HG03432 (cell line): ENCODE data around the gene MAML1.

Source experiments
- ATAC-seq: cut with Tn5 transposase; IDR thresholded peaks from one replicate; pipeline ENCODE4 v1.9.1; 2021; ENCODE audit warnings: mild to moderate bottlenecking, moderate library complexity; ENCODE audit not compliant: unreplicated experiment

The MAML1 gene

DNA sequence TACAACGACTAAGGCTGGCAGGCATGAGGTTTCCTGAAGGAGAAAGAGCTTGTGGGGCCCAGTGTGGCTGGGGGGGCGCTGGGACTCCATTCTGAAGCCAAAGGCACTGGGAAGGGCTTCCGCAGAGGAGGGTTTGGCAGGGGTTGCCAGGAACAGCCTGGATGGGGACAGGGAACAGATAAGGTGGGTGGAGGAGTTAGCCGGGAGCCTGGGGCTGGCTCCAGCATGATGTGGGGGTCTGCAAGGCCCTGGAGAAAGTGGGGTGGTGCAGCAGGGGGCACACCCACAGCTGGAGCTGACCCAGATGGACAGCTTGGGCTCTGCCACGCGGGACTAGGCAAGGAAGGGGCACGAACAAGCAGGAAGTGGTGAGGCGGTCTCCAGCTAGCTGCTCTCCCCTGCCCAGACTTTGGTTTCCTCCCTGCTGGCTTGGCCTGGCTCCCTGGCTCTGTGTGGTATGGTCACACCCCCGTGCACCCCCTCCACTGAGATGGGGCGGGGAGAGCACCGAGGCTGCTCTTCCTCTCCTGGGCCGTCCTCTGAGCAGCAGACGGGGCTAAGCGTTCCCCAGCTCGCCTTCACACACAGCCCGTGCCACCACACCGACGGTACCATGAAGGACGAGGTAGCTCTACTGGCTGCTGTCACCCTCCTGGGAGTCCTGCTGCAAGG, 61.0 kb downstream of the MAML1 start, which contains the start of gene LTC4S:
TSS of gene LTC4S (plus strand) at position 519 of the 672 bp plus-strand sequence. CDS start at position 614, 95 bp downstream.
- ATAC-seq = no peak

DNA sequence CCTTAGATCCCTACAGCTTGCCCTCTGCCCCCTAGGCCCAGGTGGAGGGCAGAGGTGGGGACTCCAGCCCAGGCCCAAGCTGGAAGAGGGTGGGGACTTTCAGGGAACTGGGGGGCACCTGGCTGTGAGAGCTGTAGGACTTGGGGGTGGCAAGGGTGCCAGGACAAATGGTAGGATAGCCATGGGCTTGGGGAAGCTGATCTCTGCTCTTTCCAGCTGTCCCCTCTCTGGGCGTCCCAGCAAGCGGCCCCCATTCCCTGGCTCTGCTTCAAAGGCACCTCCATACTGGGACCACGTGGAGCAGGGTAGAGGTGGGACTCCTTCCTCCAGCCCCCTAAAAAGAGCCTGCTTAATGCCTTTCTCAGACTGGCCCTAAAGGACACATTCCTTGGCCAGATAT, 61.5 kb downstream of the MAML1 start:
- no peak for ATAC-seq

DNA sequence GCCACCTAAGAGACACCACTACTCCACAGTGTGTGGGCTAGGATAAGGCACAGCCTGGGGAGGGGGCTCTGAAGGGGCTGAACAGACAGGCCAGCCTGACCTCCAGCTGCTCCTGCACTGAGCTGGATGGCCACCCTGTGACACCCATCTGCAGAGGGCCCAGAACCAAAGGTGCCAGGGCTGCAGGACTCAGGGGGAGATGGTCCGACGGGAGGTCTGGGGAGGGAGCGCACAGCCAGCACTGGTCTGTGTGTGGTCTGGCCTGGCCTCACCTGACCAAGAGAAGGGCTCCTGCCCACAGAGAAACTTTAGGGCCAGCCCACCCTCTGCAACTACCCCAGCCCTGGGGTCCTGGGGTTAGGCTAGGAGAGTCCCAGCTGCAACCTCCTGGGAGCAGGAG, 62.0 kb downstream of the MAML1 start:
- no peak for ATAC-seq

DNA sequence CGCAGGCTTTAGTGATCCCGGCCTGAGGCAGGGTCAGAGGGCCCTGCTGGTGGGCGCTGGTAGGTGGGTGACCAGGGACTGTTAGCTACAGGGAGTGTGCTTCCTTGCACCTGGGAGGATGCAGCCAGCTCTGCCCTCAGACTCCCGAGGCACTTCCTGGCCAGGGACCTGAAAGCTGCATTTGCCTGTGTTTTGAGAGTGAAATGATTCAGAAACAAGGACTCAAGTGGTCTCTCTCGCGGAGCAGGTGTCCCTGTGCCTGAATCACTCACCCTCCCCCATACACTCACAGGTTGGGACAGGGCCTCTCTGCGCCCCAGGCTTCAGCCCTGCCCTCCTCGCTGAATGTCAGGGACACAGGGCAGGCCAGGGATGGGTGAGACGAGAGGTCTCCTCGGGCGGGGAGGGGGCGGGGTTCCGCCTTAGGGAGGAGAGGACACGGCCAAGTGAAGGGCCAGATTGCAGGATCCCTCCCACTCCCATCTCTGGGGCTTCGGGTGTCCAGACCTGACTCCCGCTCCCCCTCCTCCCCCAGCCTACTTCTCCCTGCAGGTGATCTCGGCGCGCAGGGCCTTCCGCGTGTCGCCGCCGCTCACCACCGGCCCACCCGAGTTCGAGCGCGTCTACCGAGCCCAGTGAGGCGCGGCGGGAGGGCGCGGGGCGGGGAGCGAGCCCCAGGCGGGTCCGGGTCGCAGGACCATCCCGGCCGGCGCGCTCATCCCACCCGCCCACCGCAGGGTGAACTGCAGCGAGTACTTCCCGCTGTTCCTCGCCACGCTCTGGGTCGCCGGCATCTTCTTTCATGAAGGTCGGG, 62.6 kb downstream of the MAML1 start:
- ATAC-seq = no peak

DNA sequence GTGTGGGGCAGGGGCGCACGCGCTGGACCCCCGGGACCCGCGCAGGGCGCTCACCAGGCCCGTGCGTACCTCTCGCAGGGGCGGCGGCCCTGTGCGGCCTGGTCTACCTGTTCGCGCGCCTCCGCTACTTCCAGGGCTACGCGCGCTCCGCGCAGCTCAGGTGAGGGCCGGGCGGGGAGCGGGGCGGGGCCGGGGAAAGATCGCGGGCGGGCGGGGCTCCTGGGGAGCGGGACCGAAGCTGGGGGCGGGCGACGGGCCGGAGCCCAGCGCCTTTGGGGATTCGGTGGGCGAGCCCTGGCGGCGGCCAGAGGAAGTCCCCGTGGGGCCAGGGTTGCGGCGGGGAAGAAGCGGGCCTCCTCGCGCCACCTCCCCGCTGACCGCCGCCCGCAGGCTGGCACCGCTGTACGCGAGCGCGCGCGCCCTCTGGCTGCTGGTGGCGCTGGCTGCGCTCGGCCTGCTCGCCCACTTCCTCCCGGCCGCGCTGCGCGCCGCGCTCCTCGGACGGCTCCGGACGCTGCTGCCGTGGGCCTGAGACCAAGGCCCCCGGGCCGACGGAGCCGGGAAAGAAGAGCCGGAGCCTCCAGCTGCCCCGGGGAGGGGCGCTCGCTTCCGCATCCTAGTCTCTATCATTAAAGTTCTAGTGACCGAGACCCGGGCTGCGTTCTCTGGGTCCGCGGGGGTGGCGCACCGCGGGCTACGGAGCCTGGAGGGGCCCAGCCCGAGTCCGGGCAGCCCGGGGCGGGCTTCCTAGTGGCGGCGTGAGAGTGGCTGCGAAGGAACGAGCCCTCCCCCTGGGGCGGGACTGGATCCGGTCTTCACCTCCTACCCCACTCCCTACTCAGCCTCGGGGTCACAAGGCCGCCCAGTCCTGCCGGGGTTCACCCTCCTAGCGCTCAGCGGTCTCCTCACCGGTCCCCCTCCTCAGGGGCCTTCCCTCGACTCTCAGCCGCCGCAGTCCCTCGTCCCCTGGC, 63.5 kb downstream of the MAML1 start:
- ATAC-seq = peak; percentile 80

DNA sequence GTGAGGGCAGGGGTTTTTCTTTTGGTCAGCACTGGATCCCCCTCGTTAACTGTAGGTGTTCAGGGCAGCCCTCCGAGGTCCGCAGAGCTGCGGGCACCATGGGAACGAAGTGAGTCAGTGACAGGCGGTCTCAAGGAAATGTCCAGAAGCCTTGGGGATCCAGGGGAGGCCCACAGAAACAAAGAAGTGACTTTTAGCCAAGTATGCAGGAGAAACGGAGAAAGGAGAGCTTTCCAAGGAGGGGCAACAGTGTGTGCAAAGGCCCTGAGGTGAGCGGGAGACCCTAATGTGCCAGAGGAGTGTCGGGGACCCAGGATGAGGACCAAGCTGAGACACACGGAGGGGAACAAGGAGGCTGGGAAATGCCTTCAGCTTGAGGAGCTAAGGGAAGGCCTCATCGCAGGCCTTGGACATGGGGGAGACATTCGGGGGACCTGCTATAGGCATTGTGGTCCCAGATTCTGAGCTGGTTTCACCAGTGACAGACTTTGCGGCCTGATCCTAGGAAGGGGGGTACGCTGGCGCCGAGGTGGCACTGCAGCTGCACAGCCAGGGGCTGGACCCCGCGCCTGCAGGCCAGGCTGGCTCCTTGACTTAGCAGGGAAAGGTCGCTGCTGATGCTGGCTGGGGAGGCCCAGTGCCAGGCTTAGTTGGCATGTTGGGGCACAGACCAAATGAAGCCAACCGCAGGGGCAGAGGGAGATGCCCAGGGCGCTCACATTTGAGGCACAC, 64.4 kb downstream of the MAML1 start:
- no peak for ATAC-seq

DNA sequence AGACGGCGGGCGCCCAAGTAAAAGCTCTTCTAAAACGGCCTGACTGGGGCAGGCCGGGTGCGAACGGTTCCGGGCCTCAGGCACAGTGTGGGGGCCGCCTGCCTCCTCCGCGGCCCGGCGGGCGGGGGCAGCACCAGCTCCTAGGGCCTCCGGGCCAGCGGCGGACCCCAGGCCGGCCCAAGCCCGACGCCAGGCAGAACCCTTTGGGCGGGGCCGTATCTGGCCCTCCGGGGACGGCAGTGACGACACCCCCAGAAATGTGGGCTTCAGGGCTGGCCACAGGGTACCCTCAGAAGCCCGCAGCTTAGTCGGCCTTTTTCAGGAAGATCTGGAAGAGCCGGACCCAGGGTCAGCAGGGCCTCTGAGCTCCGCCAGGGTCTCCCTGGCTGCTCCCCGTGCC, 65.1 kb downstream of the MAML1 start:
- no peak for ATAC-seq

DNA sequence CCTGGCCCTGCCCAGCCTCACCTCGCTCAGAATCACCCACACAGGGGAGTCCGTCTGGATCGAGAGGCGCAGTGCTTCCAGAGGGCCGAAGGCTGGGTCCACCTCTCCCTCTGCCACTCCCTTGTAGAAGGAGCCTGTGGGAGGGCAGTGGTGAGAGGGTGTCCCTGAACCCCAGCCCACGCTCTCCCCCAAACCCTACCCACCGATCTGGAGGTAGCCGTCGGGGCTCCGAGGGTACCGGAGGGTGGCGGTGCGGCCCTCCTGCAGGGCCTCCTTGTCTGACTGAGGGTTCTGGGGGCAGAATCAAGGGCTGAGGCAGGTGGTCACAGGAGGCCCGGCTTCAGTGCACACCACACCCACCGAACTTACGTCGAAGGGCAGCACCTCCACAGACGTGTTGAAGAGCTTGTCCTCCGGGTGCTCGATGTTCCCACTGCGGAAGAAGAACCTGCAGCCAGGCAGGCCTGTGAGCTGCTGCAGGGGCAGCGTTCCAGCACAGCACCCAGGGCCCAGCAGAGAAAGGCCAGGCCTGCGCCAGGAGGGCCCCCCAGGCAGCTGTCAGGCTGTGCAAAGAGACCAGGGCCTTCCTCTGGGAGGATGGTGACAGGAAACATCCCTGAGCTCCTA, 65.6 kb downstream of the MAML1 start:
- ATAC-seq = no peak

DNA sequence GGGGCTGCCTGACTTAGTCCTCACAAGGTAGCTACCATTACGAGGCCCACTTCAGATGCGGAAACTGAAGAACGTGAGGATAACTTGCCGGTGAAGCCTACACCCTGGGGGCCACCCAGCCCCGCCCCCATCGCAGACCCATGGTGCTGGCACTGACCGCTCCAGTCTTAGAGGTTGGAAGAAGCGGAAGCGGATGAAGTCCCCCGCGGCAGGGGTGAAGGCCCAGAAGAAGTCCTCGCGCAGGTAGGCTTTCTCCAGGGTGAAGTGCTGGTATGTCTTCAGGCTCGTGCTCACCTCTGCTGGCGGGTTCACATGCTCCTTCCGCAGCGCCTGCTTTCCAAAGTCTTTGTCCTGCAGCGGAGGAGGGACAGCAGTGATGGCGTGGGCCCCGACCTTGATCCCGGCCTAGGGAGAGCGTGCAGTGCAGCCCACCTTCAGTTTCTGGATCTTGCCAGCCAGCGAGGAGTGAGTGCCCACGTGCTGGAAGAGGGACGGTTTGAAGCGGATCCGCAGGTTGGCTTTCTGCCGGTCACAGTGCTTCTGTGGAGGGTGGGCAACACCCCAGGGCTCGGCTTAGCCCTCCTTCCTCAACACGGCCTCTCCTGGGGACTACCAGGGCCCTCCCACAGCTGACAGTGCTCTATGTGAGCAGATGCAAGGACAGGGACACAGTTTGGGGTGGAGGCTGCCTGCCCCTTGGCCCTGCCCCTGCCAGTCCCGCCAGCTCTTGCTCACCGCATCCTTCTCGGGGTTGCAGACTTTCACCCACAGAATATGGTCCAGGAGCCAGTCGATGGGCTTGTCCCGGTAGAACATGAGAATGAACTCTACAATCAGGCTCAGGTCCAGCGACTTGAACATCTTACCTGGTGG, 66.4 kb downstream of the MAML1 start:
- ATAC-seq = no peak

DNA sequence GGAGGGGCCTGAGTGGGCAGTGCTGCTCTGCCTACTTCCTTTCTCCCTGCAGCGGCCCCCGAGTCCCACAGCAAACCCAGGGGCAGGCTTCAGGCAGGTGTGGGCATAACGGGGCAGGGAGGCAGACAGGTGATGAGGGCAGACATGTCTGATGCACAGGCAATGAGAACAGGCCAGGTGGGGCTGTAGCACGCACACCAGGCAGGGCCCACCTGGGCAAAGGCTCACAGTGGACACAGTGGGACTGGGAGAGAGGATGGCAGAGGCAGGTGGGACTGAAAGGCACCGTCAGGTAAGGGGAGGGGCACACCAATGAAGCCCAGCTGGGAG, 67.0 kb downstream of the MAML1 start:
- ATAC-seq = no peak

DNA sequence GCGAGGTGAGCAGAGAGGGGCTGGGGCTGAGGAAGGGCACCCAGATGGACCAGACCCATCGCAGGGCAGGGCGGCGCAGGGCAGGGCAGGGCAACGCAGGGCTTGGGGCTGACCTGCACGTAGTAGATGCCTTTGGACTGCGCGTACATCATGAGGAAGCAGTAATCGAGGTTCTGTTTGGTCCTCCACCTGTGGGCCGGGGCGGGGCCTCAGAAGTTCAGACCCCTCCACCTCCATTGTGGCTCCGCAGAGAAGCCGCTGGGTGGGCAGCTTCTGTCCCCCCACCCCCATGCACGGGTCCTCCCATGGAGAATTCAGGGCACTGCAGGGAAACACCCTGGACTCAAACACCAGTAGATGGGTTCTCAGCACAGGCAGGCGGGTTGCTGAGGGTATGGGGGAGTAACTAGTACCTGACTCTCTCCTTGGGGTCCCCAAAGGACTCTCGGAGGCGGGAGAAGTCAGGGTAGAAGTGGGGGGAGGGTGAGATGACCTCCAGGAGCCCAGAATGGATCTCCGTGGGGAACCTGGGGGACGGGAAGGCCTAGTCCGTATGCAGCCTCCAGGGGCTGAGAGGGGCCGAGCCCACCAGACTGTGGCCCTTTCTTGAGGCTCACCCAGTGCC, 67.6 kb downstream of the MAML1 start:
- no peak for ATAC-seq

DNA sequence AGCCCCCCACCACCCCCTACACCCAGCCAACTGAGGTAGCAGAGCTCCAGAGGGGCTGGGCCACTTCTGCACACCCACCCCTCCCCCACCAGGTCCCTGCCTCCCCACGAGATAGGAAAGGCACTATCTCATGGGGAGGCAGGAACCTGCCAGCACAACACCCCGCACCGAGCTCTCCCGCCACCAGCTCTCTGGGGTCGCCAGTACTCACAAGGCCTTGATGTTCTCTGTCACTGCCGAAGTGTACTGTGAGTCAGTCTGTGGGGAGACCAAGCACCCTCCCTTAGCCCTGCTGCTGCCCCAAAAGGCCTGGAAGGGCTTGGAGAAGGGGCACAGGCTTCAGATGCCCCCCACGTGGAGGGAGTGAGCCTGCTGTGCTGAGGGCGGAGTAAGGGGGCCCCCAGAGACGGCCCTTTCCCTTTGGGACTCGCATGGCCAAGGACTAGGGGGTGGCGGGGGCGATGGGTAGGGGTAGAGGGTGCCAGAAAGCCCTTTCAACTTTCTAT, 68.1 kb downstream of the MAML1 start:
- ATAC-seq = no peak

DNA sequence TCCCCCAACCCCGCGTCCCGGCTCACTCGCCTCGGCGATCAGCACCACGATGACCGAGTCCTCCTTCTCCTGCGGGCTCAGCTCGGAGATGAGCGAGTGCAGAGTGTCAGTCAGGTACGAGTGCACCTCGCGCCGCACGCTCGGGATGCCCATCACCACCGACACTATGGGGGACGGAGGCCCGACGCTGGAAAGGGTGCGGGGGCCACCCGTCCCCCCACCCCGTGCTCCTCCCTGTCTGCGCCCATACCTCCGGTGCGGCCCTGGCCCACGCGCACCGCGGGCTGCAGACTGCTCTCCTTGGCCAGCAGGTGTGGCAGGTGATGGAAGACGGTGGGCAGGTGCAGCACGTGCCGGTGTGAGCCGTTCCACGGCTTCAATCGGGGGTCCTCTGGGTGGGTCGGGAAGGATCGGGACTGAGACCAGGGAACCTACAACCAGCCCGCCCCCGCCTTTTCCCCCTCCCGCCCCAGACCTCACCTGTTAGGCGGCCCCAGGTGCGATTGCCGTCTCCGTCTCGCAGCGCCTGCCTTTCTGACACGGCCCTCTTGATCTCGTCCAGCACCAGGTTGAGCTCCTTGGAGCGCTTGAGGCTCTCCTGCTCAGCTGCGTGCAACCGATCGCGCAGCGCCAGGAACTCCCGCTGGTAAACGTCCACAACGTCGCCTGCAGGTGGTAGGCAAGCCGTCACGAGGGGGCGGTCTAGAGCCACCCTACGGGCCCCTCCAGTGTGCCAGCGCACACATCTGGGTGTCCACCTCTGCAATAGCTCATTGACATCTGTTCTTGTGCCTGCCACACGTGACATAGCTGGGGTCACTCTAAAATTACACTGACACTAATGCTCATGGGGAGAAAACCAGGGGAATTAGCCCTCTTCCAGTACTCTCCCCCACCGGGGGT, 68.9 kb downstream of the MAML1 start:
- ATAC-seq = peak; percentile 23

DNA sequence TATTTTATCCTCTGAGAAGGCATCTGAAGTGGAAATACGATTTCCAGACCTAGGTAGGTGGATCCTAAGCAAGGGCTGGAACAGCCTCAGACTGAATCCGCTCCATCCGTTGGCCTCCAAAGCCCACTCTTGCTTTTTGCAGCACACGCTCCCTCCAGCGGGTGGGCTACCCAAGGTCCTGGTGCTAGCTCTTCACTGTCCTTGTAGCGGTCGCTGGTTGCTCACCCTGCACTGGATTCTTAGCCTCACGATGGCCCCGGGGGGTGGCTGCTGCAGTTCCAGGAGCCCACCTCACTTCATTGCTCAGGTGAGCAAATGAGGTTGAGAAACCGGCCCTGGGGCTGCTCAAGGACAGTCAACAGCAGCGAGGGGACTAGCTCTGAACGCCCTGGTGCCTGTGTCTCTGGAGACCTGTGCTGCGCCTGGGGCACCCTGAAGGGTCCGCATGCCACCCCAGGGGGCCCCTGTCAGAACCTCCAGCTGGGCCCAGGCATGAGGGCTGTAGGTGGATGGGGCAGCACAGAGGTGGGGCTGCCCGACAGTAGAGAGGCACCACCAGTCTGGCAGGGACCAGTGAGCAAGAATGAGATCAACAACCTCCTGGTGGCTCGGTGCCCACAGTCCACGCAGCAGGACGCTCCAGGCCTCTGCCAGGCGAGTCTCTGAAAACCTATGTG, 69.7 kb downstream of the MAML1 start:
- ATAC-seq = no peak

DNA sequence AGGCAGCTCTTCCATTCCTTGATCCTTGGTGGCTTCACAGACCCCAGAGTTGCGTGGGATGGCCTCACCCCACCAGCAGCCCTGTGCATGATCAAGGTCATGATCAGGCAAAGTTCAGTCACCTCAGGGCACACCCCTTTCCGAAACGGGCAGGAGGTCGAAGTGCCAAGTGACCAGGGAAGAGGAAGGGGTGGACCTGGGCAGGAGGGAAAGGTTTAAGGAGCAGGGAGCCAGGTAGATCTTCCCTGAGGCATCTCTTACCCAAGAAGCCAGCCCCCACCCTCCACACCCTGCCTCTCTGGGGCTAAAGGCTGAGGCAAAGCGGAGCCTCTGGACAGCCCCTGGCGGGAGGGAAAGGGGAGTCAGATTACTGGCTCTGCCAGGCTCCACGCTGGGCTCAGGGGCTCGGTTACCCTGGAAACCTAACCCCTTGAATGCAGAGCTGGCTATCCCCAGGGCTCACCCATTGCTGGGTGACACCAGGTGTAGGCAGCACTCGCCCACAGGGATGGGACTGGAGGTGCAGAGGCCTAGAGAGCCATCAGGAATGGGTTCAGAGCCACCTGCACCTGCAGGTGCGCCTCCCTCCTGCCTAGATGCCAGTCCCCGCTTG, 70.4 kb downstream of the MAML1 start:
- no peak for ATAC-seq

DNA sequence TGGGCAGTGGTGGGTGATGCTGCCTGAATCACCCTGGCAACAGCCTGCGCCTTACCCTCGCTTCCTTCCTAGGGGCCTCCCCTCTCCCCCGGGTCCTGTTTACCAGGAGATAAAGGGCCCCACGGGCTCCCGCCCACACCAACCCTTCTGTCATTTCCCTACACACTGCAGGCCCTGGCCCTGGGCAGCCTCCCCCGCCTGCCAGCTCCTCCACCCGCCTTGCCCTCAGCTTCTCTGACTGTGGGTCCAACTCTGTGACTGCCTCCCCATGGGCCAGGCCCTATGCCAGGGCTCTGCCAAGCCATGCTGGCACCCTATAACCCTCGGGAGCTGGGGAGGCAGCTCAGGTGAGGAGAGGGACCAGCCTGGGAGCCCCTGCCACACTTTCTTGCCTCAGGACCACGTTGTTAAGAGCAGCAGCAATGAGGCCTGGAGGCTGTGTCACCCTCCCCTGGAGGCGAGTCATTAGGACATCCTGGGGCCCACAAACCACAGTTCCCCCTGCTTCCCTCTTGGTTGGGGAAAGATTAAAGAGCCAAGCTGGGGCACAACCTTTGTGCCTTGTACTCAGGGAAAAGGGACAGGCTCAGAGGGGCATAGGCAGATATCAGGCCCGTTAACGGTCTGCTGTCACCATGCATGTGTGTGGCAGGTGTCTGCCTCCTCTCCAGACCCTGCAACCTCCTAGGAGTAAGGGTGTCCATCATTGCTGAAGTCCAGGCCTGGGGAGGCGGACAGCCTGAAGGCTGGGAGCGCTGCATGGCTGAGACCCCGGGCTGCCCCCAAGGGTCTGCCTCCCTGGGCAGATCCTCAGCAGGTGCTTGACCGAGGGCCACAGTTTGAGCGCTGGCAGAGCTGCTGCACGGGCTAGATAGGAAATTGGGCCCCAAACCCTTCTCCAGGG, 71.3 kb downstream of the MAML1 start:
- no peak for ATAC-seq
